HepG2 (cell line): ENCODE data around the gene CTNND2. TPM values are rescaled to one million over a fixed set of nuclear protein-coding genes. Genes with fewer than 3 reads are reported as not detected.

Source experiments
- ATAC-seq: fragments of 200-7000 bp; cut with Tn5 transposase; 3 replicates; pipeline ENCODE4 v1.9.1; 2020; ENCODE audit warnings: mild to moderate bottlenecking, moderate library complexity
- BruUV-seq: library from RNA; stranded (reverse); fragments of 400-500 nt; replicated peaks from 2 replicates; lab custom pipeline; 2021; lab: Mats Ljungman, UMichigan
- CTCF ChIA-PET: fragments of 300-600 bp; formaldehyde crosslinking; extraction: SDS; loops from one replicate; lab custom pipeline; 2021; ENCODE audit warnings: low total read pairs, inconsistent platforms, low intra/inter-chr PET ratio; lab: Yijun Ruan, JAX
- POLR2A ChIA-PET: fragments of 350-600 bp; sonication (Branson Sonifier 250); formaldehyde crosslinking; loops from one replicate; lab custom pipeline; 2020; ENCODE audit warnings: antibody characterized with exemption, inconsistent platforms; lab: Yijun Ruan, JAX
- DNase-seq: peaks from one replicate; pipeline ENCODE4 v3.0.0-alpha.2; 2015; ENCODE audit warnings: low spot score
- FAIRE-seq: peaks from 3 replicates; lab custom pipeline; 2011; peaks lifted over from hg19 to GRCh38; lab: Jason Lieb, UNC
- H2AFZ ChIP-seq: one replicate; pipeline ENCODE4 v1.6.1; 2011; ENCODE audit warnings: low read length, inconsistent platforms
- H3K27ac ChIP-seq: fragments of 300-600 bp; 3 replicates; pipeline ENCODE4 v1.8.0; 2011; ENCODE audit warnings: mixed run types, mild to moderate bottlenecking, mixed read lengths, low read length, inconsistent platforms; ENCODE audit not compliant: insufficient read depth; ENCODE audit errors: extremely low read length
- H3K27me3 ChIP-seq, 2 experiments: fragments of 200-600 bp in 1 of 2; 2 replicates in 1 of 2; 3 replicates in 1 of 2; pipeline versions ENCODE4 v1.6.0 to v1.8.0; 2011; ENCODE audit warnings: low read length in 2 of 2, mild to moderate bottlenecking in 2 of 2, moderate library complexity in 2 of 2, inconsistent platforms in 1 of 2; ENCODE audit not compliant: insufficient read depth in 2 of 2, control insufficient read depth in 1 of 2
- H3K36me3 ChIP-seq, 2 experiments: fragments of 200-600 bp in 1 of 2; replicated peaks in 1 of 2; 2 replicates in 1 of 2; 3 replicates in 1 of 2; pipeline versions ENCODE4 v1.5.1 to v1.8.0; 2011; ENCODE audit warnings: low read length in 2 of 2, inconsistent platforms in 1 of 2; ENCODE audit not compliant: insufficient read depth in 2 of 2, control insufficient read depth in 1 of 2
- H3K4me1 ChIP-seq: 2 replicates; pipeline ENCODE4 v1.5.1; 2012; ENCODE audit warnings: low read length, inconsistent platforms; ENCODE audit not compliant: insufficient read depth
- H3K4me2 ChIP-seq: 2 replicates; pipeline ENCODE4 v1.6.0; 2011; ENCODE audit warnings: low read depth, low read length, inconsistent platforms
- H3K4me3 ChIP-seq, 3 experiments: fragments of 200-600 bp in 1 of 3; sonication (generic), shearing (Covaris generic) in 1 of 3; replicated peaks in 1 of 3; 2 replicates each; pipeline ENCODE4 v1.5.1; 2011 to 2016; ENCODE audit warnings: low read length in 3 of 3, inconsistent platforms in 2 of 3, low read depth in 2 of 3, mild to moderate bottlenecking in 2 of 3, control low read depth in 1 of 3, mixed read lengths in 1 of 3; ENCODE audit not compliant: insufficient read depth in 1 of 3
- H3K79me2 ChIP-seq: one replicate; pipeline ENCODE4 v1.6.1; 2011; ENCODE audit warnings: low read length, inconsistent platforms; ENCODE audit not compliant: insufficient read depth
- H3K9ac ChIP-seq: 2 replicates; pipeline ENCODE4 v1.6.0; 2011; ENCODE audit warnings: mild to moderate bottlenecking, low read depth, low read length, inconsistent platforms; ENCODE audit not compliant: insufficient read depth
- H3K9me3 ChIP-seq: 2 replicates; pipeline ENCODE4 v1.5.1; 2012; ENCODE audit warnings: mild to moderate bottlenecking, low read length
- H4K20me1 ChIP-seq: 2 replicates; pipeline ENCODE4 v1.6.0; 2011; ENCODE audit warnings: inconsistent platforms, mild to moderate bottlenecking, low read length, moderate library complexity; ENCODE audit not compliant: insufficient read depth
- AGO1 ChIP-seq: fragments of 200-400 bp; formaldehyde crosslinking; IDR thresholded peaks from 2 replicates; pipeline ENCODE4 v1.6.1; 2017; ENCODE audit warnings: mild to moderate bottlenecking, low read depth, low read length, moderate library complexity; ENCODE audit not compliant: poor library complexity, severe bottlenecking
- FOXM1 ChIP-seq: sonication (generic); formaldehyde crosslinking; IDR thresholded peaks from 2 replicates; pipeline ENCODE4 v1.5.0; 2020; ENCODE audit warnings: missing genetic modification reagents
- GTF3A ChIP-seq: sonication (generic); formaldehyde crosslinking; conservative IDR thresholded peaks from 2 replicates; pipeline ENCODE4 v1.4.0; 2020; ENCODE audit warnings: mild to moderate bottlenecking, missing genetic modification reagents
- KDM3A ChIP-seq: IDR thresholded peaks from 2 replicates; pipeline ENCODE4 v1.6.1; 2018; ENCODE audit warnings: low read depth, missing compliant biosample characterization
- MBNL3 ChIP-seq: fragments of 250-450 bp; sonication (Bioruptor Pico); conservative IDR thresholded peaks from 2 replicates; pipeline ENCODE4 v1.8.0; 2022; ENCODE audit warnings: mild to moderate bottlenecking, inconsistent platforms
- MEF2D ChIP-seq: sonication (generic); formaldehyde crosslinking; IDR thresholded peaks from 2 replicates; pipeline ENCODE4 v1.5.1; 2020; ENCODE audit warnings: mild to moderate bottlenecking, missing genetic modification reagents
- MTF2 ChIP-seq: sonication (generic); formaldehyde crosslinking; IDR thresholded peaks from 2 replicates; pipeline ENCODE4 v1.5.0; 2020; ENCODE audit warnings: missing genetic modification reagents, borderline replicate concordance
- PRPF4 ChIP-seq: fragments of 200-400 bp; formaldehyde crosslinking; IDR thresholded peaks from 2 replicates; pipeline ENCODE4 v1.6.1; 2016; ENCODE audit warnings: low read length, low read depth; ENCODE audit not compliant: poor library complexity, severe bottlenecking
- RBM22 ChIP-seq: fragments of 200-400 bp; formaldehyde crosslinking; optimal IDR thresholded peaks from 2 replicates; pipeline ENCODE3; 2017; ENCODE audit warnings: mild to moderate bottlenecking, low read length, moderate library complexity
- RELA ChIP-seq: sonication (generic); formaldehyde crosslinking; IDR thresholded peaks from 2 replicates; pipeline ENCODE4 v1.4.0; 2020; ENCODE audit warnings: missing genetic modification reagents
- REXO4 ChIP-seq: sonication (generic); formaldehyde crosslinking; IDR thresholded peaks from 2 replicates; pipeline ENCODE4 v1.8.0; 2022; ENCODE audit warnings: missing genetic modification reagents, mild to moderate bottlenecking, borderline replicate concordance
- TBP ChIP-seq: sonication (generic); formaldehyde crosslinking; IDR thresholded peaks from 2 replicates; pipeline ENCODE4 v1.5.0; 2020; ENCODE audit warnings: missing genetic modification reagents
- TBX2 ChIP-seq: sonication (generic); formaldehyde crosslinking; IDR thresholded peaks from 2 replicates; pipeline ENCODE4 v1.5.0; 2020; ENCODE audit warnings: missing genetic modification reagents, mild to moderate bottlenecking, borderline replicate concordance
- ZBTB7A ChIP-seq: sonication (generic); formaldehyde crosslinking; IDR thresholded peaks from 2 replicates; pipeline ENCODE4 v1.8.0; 2022; ENCODE audit warnings: mild to moderate bottlenecking, missing genetic modification reagents
- ZNF24 ChIP-seq: fragments of 450-650 bp; IDR thresholded peaks from 2 replicates; pipeline ENCODE4 v1.6.1; 2017; ENCODE audit warnings: antibody characterized with exemption, mild to moderate bottlenecking
- ZNF484 ChIP-seq: sonication (generic); formaldehyde crosslinking; IDR thresholded peaks from 2 replicates; pipeline ENCODE4 v1.5.1; 2020; ENCODE audit warnings: mild to moderate bottlenecking, low read depth, missing genetic modification reagents, borderline replicate concordance
- ZNF597 ChIP-seq: sonication (generic); formaldehyde crosslinking; IDR thresholded peaks from 2 replicates; pipeline ENCODE4 v1.5.0; 2020; ENCODE audit warnings: missing genetic modification reagents
- ZNF660 ChIP-seq: sonication (generic); formaldehyde crosslinking; IDR thresholded peaks from 2 replicates; pipeline ENCODE4 v1.5.1; 2020; ENCODE audit warnings: mild to moderate bottlenecking, low read depth, missing genetic modification reagents, borderline replicate concordance
- WGBS: methylation state at CpG from one replicate; pipeline ENCODE4 v1.1.6; 2017; ENCODE audit warnings: low lambda C conversion rate; 5-methylcytosine and 5-hydroxymethylcytosine counted together
- in situ Hi-C: cut with HindIII; loops from 2 replicates; pipeline ENCODE4 v1.10.0; 2017; ENCODE audit warnings: low pct_unique_long_range_greater_than_20kb; ENCODE audit not compliant: extremely low pct_ligation_motif_present
- intact Hi-C: fragments of 100-400 bp; cut with micrococcal nuclease; formaldehyde crosslinking; loops from one replicate; pipeline ENCODE4 v1.10.0; 2022; ENCODE audit not compliant: unreplicated experiment
- polyA plus RNA-seq, 8 experiments: library from polyadenylated mRNA; depleted of rRNA in 3 of 8; stranded (reverse) in 7 of 8; unstranded in 1 of 8; fragments of >200 nt; fragmentation: Illumina TruSeq in 4 of 8; extraction: Trizol in 4 of 8; gene quantifications; 2 replicates each; pipeline versions ENCODE4 v1.2.1 to v1.2.3, GENCODE V29; 2011 to 2016; ENCODE audit warnings: low read depth in 4 of 8, missing spikeins in 1 of 8, mixed read lengths in 1 of 8; ENCODE audit not compliant: insufficient read depth in 1 of 8
- total RNA-seq, 5 experiments: library from RNA; depleted of rRNA; stranded (reverse); fragments of >200 nt; fragmentation: Illumina TruSeq; extraction: Trizol; gene quantifications; 2 replicates each; pipeline ENCODE4 v1.2.3, GENCODE V29; 2016; ENCODE audit warnings: low read depth in 1 of 5
- TF ChIP-seq, protein P1 (sequence below): sonication (generic); formaldehyde crosslinking; conservative IDR thresholded peaks from 2 replicates; pipeline ENCODE4 v1.4.0; 2020; ENCODE audit warnings: missing genetic modification reagents

Gene CTNND2
- total and polyA plus RNA-seq, 2 of the 13 experiments (the other 11 are each of a cell fraction or from before 2014, with no cell fraction given), result not detected

GRCh38 chr5:11791792-11792191 lies 112.5 kb downstream of the CTNND2 start:
- BruUV-seq, result no TSS peak
- H3K4me1 ChIP-seq, result no peaks in the 10 kb centered on the region

DNA sequence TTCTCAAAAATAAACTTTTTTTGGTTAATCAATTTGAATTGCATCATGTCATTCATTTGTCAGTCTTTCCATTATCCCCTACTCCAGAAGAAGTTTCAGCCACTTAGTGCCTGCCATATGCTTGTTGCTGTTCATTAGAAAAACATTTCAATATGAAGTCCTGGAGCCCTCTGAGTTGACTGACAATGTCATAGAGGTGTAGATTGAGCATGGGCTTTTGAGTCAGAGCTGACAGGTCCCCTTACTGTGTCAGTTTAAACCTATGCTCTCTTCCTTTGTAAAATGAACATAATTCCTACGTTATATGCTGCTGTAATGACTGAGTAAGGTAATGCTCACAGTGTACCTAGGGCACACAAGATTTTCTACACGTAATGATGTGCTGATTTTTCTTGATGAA lies 114.0 kb downstream of the CTNND2 start:
- no peaks in the 10 kb centered on the region for H3K79me2 ChIP-seq
- no peaks in the 10 kb centered on the region for H3K4me1 ChIP-seq
- no peak overlapping the region for H3K27ac ChIP-seq
- 7% methylated on average over 1 of the region's 2 CpGs for WGBS
- H3K36me3 ChIP-seq, result no peaks in the 10 kb centered on the region
- H3K4me3 ChIP-seq, result no peak overlapping the region
- in situ Hi-C loops (no loop called here), intact Hi-C loops (no loop called here)
- ChIA-PET CTCF (no interaction called here), POLR2A (no interaction called here)
- no peaks in the 10 kb centered on the region for H3K9me3 ChIP-seq
- ATAC-seq (no peak), DNase-seq (no peak), FAIRE-seq (no peak)
- H3K4me2 ChIP-seq, result no peak overlapping the region
- H4K20me1 ChIP-seq, result no peaks in the 10 kb centered on the region
- BruUV-seq, result no TSS peak
- no peaks in the 10 kb centered on the region for H3K27me3 ChIP-seq
- no peak overlapping the region for H2AFZ ChIP-seq
- H3K9ac ChIP-seq, result no peak overlapping the region
- TF ChIP-seq ZNF24 (no peak), TBX2 (CRISPR knock-in tag) (no peak), TBP (CRISPR knock-in tag) (no peak), AGO1 (no peak), GTF3A (no peak), ZNF597 (CRISPR knock-in tag) (no peak), REXO4 (CRISPR knock-in tag) (no peak), PRPF4 (no peak), MEF2D (CRISPR knock-in tag) (no peak), RELA (CRISPR knock-in tag) (no peak), MBNL3 (CRISPR knock-in tag) (no peak), KDM3A (CRISPR knock-in tag) (no peak), FOXM1 (CRISPR knock-in tag) (no peak), RBM22 (no peak), MTF2 (no peak), ZNF660 (no peak)
- TF ChIP-seq, protein P1, sequence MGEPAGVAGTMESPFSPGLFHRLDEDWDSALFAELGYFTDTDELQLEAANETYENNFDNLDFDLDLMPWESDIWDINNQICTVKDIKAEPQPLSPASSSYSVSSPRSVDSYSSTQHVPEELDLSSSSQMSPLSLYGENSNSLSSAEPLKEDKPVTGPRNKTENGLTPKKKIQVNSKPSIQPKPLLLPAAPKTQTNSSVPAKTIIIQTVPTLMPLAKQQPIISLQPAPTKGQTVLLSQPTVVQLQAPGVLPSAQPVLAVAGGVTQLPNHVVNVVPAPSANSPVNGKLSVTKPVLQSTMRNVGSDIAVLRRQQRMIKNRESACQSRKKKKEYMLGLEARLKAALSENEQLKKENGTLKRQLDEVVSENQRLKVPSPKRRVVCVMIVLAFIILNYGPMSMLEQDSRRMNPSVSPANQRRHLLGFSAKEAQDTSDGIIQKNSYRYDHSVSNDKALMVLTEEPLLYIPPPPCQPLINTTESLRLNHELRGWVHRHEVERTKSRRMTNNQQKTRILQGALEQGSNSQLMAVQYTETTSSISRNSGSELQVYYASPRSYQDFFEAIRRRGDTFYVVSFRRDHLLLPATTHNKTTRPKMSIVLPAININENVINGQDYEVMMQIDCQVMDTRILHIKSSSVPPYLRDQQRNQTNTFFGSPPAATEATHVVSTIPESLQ (CRISPR knock-in tag), result no peak

More at GRCh38 chr5:11791792-11792191, 112.5 kb downstream of the CTNND2 start:
- POLR2A ChIA-PET, result no interaction called here
- no peak overlapping the region for H2AFZ ChIP-seq
- CTCF ChIA-PET, result no interaction called here
- intact Hi-C loops (no loop called here), in situ Hi-C loops (no loop called here)
- H3K4me2 ChIP-seq, result no peak overlapping the region
- H3K9me3 ChIP-seq, result no peaks in the 10 kb centered on the region
- H3K27me3 ChIP-seq, result no peaks in the 10 kb centered on the region
- TF ChIP-seq ZBTB7A (CRISPR knock-in tag) (no peak), ZNF484 (CRISPR knock-in tag) (no peak)
- no peak overlapping the region for H3K9ac ChIP-seq
- H3K27ac ChIP-seq, result no peak overlapping the region
- H3K4me3 ChIP-seq, result no peak overlapping the region
- no peaks in the 10 kb centered on the region for H4K20me1 ChIP-seq
- no peak for ATAC-seq
- H3K79me2 ChIP-seq, result no peaks in the 10 kb centered on the region
- WGBS, result 4% methylated on average over 1 of the region's 1 CpG
- no peaks in the 10 kb centered on the region for H3K36me3 ChIP-seq
- DNase-seq, result no peak
- no peak for FAIRE-seq
